GM19099 (cell line): Measurements from ENCODE around the gene ZIC4.

Experiments used
- POLR2A ChIP-seq: IDR thresholded peaks from 3 replicates; pipeline ENCODE4 v1.6.1; 2011; ENCODE audit warnings: low read depth; ENCODE audit not compliant: insufficient read length; ENCODE audit errors: extremely low read depth

Gene ZIC4

GRCh38 chr3:147403511-147403910, 2.8 kb downstream of the ZIC4 start:
- TF ChIP-seq POLR2A, result no peak

GRCh38 chr3:147402159-147402558, 4.2 kb downstream of the ZIC4 start:
- no peak for TF ChIP-seq POLR2A

- no peak for TF ChIP-seq POLR2A
Observed at GRCh38 chr3:147401421-147401820, 4.9 kb downstream of the ZIC4 start.

GRCh38 chr3:147400999-147401398, 5.3 kb downstream of the ZIC4 start:
- no peak for TF ChIP-seq POLR2A

GRCh38 chr3:147400111-147400510, 6.2 kb downstream of the ZIC4 start:
- no peak for TF ChIP-seq POLR2A

GRCh38 chr3:147398813-147399534, 7.4 kb downstream of the ZIC4 start:
- no peak for TF ChIP-seq POLR2A

GRCh38 chr3:147397875-147398812, 8.2 kb downstream of the ZIC4 start:
- no peak for TF ChIP-seq POLR2A

- TF ChIP-seq POLR2A, result no peak
Observed at GRCh38 chr3:147397155-147397874, 9.0 kb downstream of the ZIC4 start.

- no peak for TF ChIP-seq POLR2A
Observed at GRCh38 chr3:147396712-147397046, 9.7 kb downstream of the ZIC4 start.

GRCh38 chr3:147395899-147396711, 10.2 kb downstream of the ZIC4 start:
- TF ChIP-seq POLR2A, result no peak

GRCh38 chr3:147394884-147395225, 11.5 kb downstream of the ZIC4 start:
- TF ChIP-seq POLR2A, result no peak

- no peak for TF ChIP-seq POLR2A
Observed at GRCh38 chr3:147393943-147394883, 12.1 kb downstream of the ZIC4 start.

GRCh38 chr3:147393261-147393942, 12.9 kb downstream of the ZIC4 start:
- TF ChIP-seq POLR2A, result no peak

- TF ChIP-seq POLR2A, result no peak
Observed at GRCh38 chr3:147392625-147392946, 13.8 kb downstream of the ZIC4 start.
